Neural cell (in vitro differentiated cells): Measurements from ENCODE around the gene NOP16. TPM values are rescaled to one million over a fixed set of nuclear protein-coding genes. Genes with fewer than 3 reads are reported as not detected.

Experiments
- H2AFZ ChIP-seq: fragments of 200-600, 300-800 bp; sonication (generic), shearing (Covaris generic); 2 replicates; pipeline ENCODE4 v1.6.0; 2014; ENCODE audit warnings: low read depth, mild to moderate bottlenecking, antibody characterized with exemption, low read length, moderate library complexity
- H3F3A ChIP-seq: fragments of 200-600 bp; shearing (Covaris generic); 2 replicates; pipeline ENCODE4 v1.6.1; 2016; ENCODE audit warnings: mild to moderate bottlenecking, moderate library complexity, mixed read lengths, antibody characterized with exemption, low read length; ENCODE audit not compliant: insufficient read depth, poor library complexity, severe bottlenecking
- H3K27ac ChIP-seq: fragments of 200-600, 300-800 bp; sonication (generic), shearing (Covaris generic); 2 replicates; pipeline ENCODE4 v1.5.1; 2014; ENCODE audit warnings: mild to moderate bottlenecking, low read length, moderate library complexity
- H3K27me3 ChIP-seq: fragments of 300-800, 200-600 bp; sonication (generic), shearing (Covaris generic); 2 replicates; pipeline ENCODE4 v1.6.0; 2014; ENCODE audit warnings: mild to moderate bottlenecking, low read depth, low read length, moderate library complexity; ENCODE audit not compliant: insufficient read depth
- H3K36me3 ChIP-seq: fragments of 300-800, 200-600 bp; sonication (generic), shearing (Covaris generic); 2 replicates; pipeline ENCODE4 v1.5.1; 2014; ENCODE audit warnings: mild to moderate bottlenecking, antibody characterized with exemption, low read length, moderate library complexity; ENCODE audit not compliant: insufficient read depth
- H3K4me2 ChIP-seq: fragments of 300-800, 200-600 bp; sonication (generic), shearing (Covaris generic); 2 replicates; pipeline ENCODE4 v1.6.0; 2014; ENCODE audit warnings: mild to moderate bottlenecking, low read length
- H3K4me3 ChIP-seq: fragments of 300-800, 200-600 bp; sonication (generic), shearing (Covaris generic); 2 replicates; pipeline ENCODE4 v1.5.1; 2014; ENCODE audit warnings: mild to moderate bottlenecking, low read length, moderate library complexity
- H3K79me2 ChIP-seq: fragments of 200-600 bp; shearing (Covaris generic); replicated peaks from 2 replicates; pipeline ENCODE4 v1.6.0; 2014; ENCODE audit warnings: mild to moderate bottlenecking, low read length, moderate library complexity; ENCODE audit not compliant: insufficient read depth
- H3K9ac ChIP-seq: fragments of 300-800, 200-600 bp; sonication (generic), shearing (Covaris generic); 2 replicates; pipeline ENCODE4 v1.6.1; 2016; ENCODE audit warnings: mild to moderate bottlenecking, low read length, mixed read lengths
- H3K9me2 ChIP-seq: fragments of 200-600 bp; shearing (Covaris generic); 2 replicates; pipeline ENCODE4 v1.6.1; 2016; ENCODE audit warnings: mild to moderate bottlenecking, low read length, mixed read lengths; ENCODE audit not compliant: insufficient read depth
- H3K9me3 ChIP-seq: fragments of 200-600, 300-800 bp; sonication (generic), shearing (Covaris generic); 2 replicates; pipeline ENCODE4 v1.6.1; 2016; ENCODE audit warnings: mild to moderate bottlenecking, mixed run types, low read length, moderate library complexity, mixed read lengths
- H4K20me1 ChIP-seq: fragments of 200-600 bp; shearing (Covaris generic); 2 replicates; pipeline ENCODE4 v1.6.1; 2016; ENCODE audit warnings: mild to moderate bottlenecking, mixed run types; ENCODE audit not compliant: insufficient read depth
- EP300 ChIP-seq: fragments of 450-650 bp; conservative IDR thresholded peaks from 2 replicates; pipeline ENCODE4 v1.6.1; 2014; ENCODE audit warnings: antibody characterized with exemption, mild to moderate bottlenecking, moderate library complexity; ENCODE audit not compliant: poor library complexity, severe bottlenecking
- EZH2 ChIP-seq: fragments of 200-600, 300-800 bp; shearing (Covaris generic), sonication (generic); IDR thresholded peaks from 2 replicates; pipeline ENCODE4 v1.6.1; 2014; ENCODE audit warnings: antibody characterized with exemption, low read length, borderline replicate concordance, mild to moderate bottlenecking; ENCODE audit not compliant: insufficient read depth, poor library complexity, severe bottlenecking
- MXI1 ChIP-seq: fragments of 450-650 bp; conservative IDR thresholded peaks from 2 replicates; pipeline ENCODE4 v1.6.1; 2014; ENCODE audit warnings: antibody characterized with exemption, mild to moderate bottlenecking; ENCODE audit not compliant: poor library complexity, severe bottlenecking
- POLR2AphosphoS5 ChIP-seq: IDR thresholded peaks from 2 replicates; pipeline ENCODE4 v1.6.1; 2012
- RAD21 ChIP-seq: fragments of 450-650 bp; conservative IDR thresholded peaks from 2 replicates; pipeline ENCODE4 v1.6.1; 2014; ENCODE audit warnings: antibody characterized with exemption, mild to moderate bottlenecking, moderate library complexity
- SMC3 ChIP-seq: fragments of 450-650 bp; conservative IDR thresholded peaks from 2 replicates; pipeline ENCODE4 v1.6.1; 2014; ENCODE audit warnings: antibody characterized with exemption, mild to moderate bottlenecking, moderate library complexity; ENCODE audit not compliant: poor library complexity
- TAF1 ChIP-seq: IDR thresholded peaks from 2 replicates; pipeline ENCODE4 v1.6.1; 2012; ENCODE audit warnings: low read depth
- polyA plus RNA-seq: library from polyadenylated mRNA; depleted of rRNA; stranded (reverse); fragments of >200 nt; gene quantifications from 2 replicates; pipeline ENCODE4 v1.2.3, GENCODE V29; 2014
- TF ChIP-seq, protein P1 (sequence below): IDR thresholded peaks from 2 replicates; pipeline ENCODE4 v1.6.1; 2012; ENCODE audit warnings: borderline replicate concordance
- TF ChIP-seq, protein P2 (sequence below): fragments of 450-650 bp; IDR thresholded peaks from 2 replicates; pipeline ENCODE4 v1.5.1; 2014; ENCODE audit warnings: antibody characterized with exemption, mild to moderate bottlenecking, moderate library complexity; ENCODE audit not compliant: poor library complexity, severe bottlenecking

Gene NOP16
- polyA plus RNA-seq, 1 donor from 2014 or later: 23.9 TPM

DNA sequence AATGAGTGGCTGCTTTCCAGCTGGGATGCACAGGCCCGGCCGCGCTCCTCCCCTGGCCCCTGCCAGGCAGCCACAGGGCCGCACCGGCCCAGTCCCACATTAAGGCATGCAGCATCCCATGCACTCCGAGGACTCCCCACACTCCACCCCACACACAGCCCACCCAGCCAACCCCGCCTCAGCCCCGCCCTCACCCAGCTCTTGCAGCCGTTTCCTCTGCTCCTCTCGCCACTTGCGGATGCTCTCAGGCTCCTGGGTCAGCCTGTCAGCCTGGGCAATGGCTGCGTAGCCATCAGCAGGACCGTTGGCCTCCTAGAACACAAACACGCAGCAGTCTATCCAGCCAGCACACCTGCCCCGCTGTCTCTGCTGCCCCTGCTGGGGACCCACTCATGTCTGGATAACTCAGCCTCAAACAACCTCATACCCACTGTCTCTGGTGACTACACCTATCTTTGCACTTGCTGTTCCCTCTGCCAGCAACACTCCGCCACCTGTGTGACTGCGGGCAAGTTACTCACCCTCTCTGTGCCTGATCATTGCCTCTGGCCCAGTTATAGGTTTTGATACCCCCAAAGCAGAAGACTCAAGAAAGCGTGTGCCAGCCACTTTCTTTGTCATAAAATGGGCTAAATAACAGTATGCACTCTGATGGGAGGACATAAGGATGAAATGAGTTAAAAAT is 9.5 kb upstream of the NOP16 start:
- TF ChIP-seq MXI1 (no peak), TAF1 (no peak)
- H3K27me3 ChIP-seq: no peaks in the 10 kb centered on the region
- H3K4me3 ChIP-seq: no peak overlapping the region
- H3K27ac ChIP-seq: no peak overlapping the region
- no peaks in the 10 kb centered on the region for H3F3A ChIP-seq
- H3K9me3 ChIP-seq: no peaks in the 10 kb centered on the region
- no peak overlapping the region for H2AFZ ChIP-seq
- no peaks in the 10 kb centered on the region for H3K9me2 ChIP-seq
- H3K9ac ChIP-seq: no peak overlapping the region
- H3K79me2 ChIP-seq: no peaks in the 10 kb centered on the region
- no peak overlapping the region for H3K4me2 ChIP-seq
- H3K36me3 ChIP-seq: no peaks in the 10 kb centered on the region
- H4K20me1 ChIP-seq: no peaks in the 10 kb centered on the region

DNA sequence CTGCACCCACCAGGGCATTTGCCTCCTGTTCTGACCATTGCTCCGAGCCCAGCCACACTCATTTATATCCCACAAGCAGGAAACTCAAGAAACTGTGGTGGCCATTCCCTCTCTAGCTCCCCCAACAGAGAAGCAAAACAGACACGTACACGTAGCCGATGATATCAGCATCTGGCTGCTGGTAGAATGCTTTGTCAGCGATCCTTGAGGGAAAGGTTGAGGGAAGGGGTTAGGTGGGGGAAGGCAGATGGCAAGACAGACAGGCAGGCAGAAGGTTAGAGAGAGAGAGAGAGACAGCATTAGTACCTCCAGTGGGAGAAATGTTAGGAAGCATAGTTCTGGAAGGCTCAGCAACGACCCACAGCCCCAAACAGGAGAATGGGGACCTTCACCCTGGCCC is 7.9 kb upstream of the NOP16 start:
- H3K4me2 ChIP-seq: no peak overlapping the region
- H2AFZ ChIP-seq: no peak overlapping the region
- no peaks in the 10 kb centered on the region for H3K36me3 ChIP-seq
- no peaks in the 10 kb centered on the region for H4K20me1 ChIP-seq
- H3K4me3 ChIP-seq: no peak overlapping the region
- no peaks in the 10 kb centered on the region for H3K9me3 ChIP-seq
- no peak overlapping the region for H3K9ac ChIP-seq
- no peaks in the 10 kb centered on the region for H3K79me2 ChIP-seq
- no peaks in the 10 kb centered on the region for H3K27me3 ChIP-seq
- TF ChIP-seq RAD21 (no peak), EP300 (no peak), SMC3 (no peak), TAF1 (no peak), EZH2 (no peak), MXI1 (no peak), POLR2AphosphoS5 (no peak)
- TF ChIP-seq, protein P1, sequence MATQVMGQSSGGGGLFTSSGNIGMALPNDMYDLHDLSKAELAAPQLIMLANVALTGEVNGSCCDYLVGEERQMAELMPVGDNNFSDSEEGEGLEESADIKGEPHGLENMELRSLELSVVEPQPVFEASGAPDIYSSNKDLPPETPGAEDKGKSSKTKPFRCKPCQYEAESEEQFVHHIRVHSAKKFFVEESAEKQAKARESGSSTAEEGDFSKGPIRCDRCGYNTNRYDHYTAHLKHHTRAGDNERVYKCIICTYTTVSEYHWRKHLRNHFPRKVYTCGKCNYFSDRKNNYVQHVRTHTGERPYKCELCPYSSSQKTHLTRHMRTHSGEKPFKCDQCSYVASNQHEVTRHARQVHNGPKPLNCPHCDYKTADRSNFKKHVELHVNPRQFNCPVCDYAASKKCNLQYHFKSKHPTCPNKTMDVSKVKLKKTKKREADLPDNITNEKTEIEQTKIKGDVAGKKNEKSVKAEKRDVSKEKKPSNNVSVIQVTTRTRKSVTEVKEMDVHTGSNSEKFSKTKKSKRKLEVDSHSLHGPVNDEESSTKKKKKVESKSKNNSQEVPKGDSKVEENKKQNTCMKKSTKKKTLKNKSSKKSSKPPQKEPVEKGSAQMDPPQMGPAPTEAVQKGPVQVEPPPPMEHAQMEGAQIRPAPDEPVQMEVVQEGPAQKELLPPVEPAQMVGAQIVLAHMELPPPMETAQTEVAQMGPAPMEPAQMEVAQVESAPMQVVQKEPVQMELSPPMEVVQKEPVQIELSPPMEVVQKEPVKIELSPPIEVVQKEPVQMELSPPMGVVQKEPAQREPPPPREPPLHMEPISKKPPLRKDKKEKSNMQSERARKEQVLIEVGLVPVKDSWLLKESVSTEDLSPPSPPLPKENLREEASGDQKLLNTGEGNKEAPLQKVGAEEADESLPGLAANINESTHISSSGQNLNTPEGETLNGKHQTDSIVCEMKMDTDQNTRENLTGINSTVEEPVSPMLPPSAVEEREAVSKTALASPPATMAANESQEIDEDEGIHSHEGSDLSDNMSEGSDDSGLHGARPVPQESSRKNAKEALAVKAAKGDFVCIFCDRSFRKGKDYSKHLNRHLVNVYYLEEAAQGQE: no peak
- TF ChIP-seq, protein P2, sequence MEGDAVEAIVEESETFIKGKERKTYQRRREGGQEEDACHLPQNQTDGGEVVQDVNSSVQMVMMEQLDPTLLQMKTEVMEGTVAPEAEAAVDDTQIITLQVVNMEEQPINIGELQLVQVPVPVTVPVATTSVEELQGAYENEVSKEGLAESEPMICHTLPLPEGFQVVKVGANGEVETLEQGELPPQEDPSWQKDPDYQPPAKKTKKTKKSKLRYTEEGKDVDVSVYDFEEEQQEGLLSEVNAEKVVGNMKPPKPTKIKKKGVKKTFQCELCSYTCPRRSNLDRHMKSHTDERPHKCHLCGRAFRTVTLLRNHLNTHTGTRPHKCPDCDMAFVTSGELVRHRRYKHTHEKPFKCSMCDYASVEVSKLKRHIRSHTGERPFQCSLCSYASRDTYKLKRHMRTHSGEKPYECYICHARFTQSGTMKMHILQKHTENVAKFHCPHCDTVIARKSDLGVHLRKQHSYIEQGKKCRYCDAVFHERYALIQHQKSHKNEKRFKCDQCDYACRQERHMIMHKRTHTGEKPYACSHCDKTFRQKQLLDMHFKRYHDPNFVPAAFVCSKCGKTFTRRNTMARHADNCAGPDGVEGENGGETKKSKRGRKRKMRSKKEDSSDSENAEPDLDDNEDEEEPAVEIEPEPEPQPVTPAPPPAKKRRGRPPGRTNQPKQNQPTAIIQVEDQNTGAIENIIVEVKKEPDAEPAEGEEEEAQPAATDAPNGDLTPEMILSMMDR: no peak
- H3K9me2 ChIP-seq: no peaks in the 10 kb centered on the region
- no peak overlapping the region for H3K27ac ChIP-seq
- no peaks in the 10 kb centered on the region for H3F3A ChIP-seq
